Upper lobe of left lung (tissue), 4 donors: ENCODE results near the gene ILDR2.

Experiments
- POLR2A ChIP-seq, 4 donors: fragments of 450-650 bp; IDR thresholded peaks; one replicate each; pipeline ENCODE4 v1.5.1; 2016 to 2017; ENCODE audit warnings: antibody characterized with exemption in 4 of 4, mild to moderate bottlenecking in 2 of 4
- POLR2AphosphoS5 ChIP-seq, 2 donors: sonication (generic); formaldehyde crosslinking; IDR thresholded peaks; one replicate each; pipeline ENCODE4 v1.5.1; 2017; ENCODE audit warnings: antibody characterized with exemption in 2 of 2
- TF ChIP-seq, protein P1 (sequence below), 6 experiments: fragments of 450-650 bp in 4 of 6; fragments of 200-600 bp in 2 of 6; sonication (generic) in 2 of 6; IDR thresholded peaks; one replicate each; pipeline ENCODE4 v1.5.1; 2016 to 2019; ENCODE audit warnings: antibody characterized with exemption in 6 of 6

- TF ChIP-seq POLR2A (IDR thresholded peaks at IDR 0.05), result no peak
- TF ChIP-seq POLR2AphosphoS5 (IDR thresholded peaks at IDR 0.05), result no peak
- TF ChIP-seq, protein P1, sequence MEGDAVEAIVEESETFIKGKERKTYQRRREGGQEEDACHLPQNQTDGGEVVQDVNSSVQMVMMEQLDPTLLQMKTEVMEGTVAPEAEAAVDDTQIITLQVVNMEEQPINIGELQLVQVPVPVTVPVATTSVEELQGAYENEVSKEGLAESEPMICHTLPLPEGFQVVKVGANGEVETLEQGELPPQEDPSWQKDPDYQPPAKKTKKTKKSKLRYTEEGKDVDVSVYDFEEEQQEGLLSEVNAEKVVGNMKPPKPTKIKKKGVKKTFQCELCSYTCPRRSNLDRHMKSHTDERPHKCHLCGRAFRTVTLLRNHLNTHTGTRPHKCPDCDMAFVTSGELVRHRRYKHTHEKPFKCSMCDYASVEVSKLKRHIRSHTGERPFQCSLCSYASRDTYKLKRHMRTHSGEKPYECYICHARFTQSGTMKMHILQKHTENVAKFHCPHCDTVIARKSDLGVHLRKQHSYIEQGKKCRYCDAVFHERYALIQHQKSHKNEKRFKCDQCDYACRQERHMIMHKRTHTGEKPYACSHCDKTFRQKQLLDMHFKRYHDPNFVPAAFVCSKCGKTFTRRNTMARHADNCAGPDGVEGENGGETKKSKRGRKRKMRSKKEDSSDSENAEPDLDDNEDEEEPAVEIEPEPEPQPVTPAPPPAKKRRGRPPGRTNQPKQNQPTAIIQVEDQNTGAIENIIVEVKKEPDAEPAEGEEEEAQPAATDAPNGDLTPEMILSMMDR (IDR thresholded peaks at IDR 0.05), result no peak
These were observed 56.4 kb downstream of the ILDR2 start for GRCh38 chr1:166918956-166919316.
